Measurements from ENCODE around the gene IZUMO1. TPM values are rescaled to one million over a fixed set of nuclear protein-coding genes. Genes with fewer than 3 reads are reported as not detected.

IZUMO1 gene
- total RNA-seq, 1 experiment from 2014 or later, result not detected

- Histone ChIP-seq H3K36me3 (ENCODE audit: insufficient read depth, low read length, poor library complexity, severe bottlenecking) (no peaks in the 10 kb centered on the region), H3K27ac (ENCODE audit: low read depth, low read length, poor library complexity, severe bottlenecking) (peak within 1 kb of the TSS; percentile 37), H3K4me3 (ENCODE audit: low read depth, low read length, poor library complexity, severe bottlenecking) (no peak within 1 kb of the TSS), H3K27me3 (replicated peaks; ENCODE audit: insufficient read depth, low read depth, low read length, poor library complexity) (no peaks in the 10 kb centered on the region), H3K4me1 (ENCODE audit: insufficient read depth, low read length, poor library complexity, severe bottlenecking) (no peaks in the 10 kb centered on the region), H3K9me3 (ENCODE audit: low read depth, low read length, poor library complexity, severe bottlenecking) (no peaks in the 10 kb centered on the region)
- TF ChIP-seq CTCF (conservative IDR thresholded peaks at IDR 0.05; ENCODE audit: low read depth, low read length), result no peak
- TF ChIP-seq EZH2 (IDR thresholded peaks at IDR 0.05; ENCODE audit: borderline replicate concordance, low read depth, low read length, poor library complexity, severe bottlenecking), result no peak
- CTCF ChIA-PET, result interaction anchor here (0.6 kb wide), 1 partner anchor 246 kb away, joined by 7 read pairs; no protein-coding TSS in a partner anchor
- POLR2A ChIA-PET (ENCODE audit: low non-redundant PET), result no interaction called here
- DNase-seq (ENCODE audit: low spot score), result no peak
- intact Hi-C loops (cut with micrococcal nuclease; ENCODE audit: unreplicated experiment), result no loop called here
- BruUV-seq (replicated peaks), result no TSS peak
Measured at GRCh38 chr19:48755084-48755641, 8.5 kb upstream of the IZUMO1 start, which contains the start of gene FGF21. Gene FGF21, plus strand, starts transcription at chr19:48755524. Its CDS starts 713 bp downstream, at chr19:48756237.

DNA sequence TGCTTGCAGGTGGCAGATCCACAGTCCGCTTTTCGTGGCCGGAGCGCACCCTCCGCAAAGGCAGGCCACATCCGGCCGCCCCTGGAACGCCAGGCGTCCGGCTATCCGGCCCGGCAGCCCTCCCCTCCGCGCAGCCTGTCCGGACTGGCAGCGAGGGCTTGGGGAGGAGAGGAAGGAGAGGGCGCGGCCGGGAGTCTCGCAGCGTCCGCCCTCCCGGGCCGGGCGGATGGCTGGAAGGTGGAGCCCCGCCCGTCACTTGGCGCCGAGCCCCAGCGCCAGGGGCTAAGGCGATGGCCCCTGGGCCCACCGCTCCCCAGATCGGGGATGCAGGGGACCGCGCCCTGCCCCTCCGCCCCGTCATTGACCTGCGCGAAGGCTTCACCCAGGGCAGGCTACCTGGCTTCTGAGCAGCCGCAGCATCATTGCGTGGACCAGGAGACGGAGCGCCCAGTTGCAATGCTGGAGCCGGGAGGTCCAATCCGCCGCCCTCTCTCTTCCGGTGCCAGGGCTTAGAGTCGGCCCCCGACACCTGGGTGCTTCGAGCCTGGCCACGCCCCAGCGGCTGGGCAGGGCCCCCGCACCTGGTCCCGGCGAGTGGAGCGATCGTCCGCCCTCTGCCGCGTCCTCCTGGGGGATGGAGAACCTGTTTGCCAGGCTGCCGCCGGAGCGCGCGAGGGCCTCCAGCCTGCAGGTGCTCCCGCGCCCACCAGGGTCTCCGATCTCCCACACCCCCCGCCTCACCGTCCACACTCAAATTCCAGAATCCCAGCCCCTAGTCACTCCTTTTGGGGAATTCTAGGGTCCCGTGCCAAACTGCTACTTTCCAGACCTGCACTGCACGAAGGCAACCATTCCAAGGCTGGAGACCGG, 6.0 kb upstream of the IZUMO1 start, which contains the start of gene FUT1:
FUT1 (minus strand) TSS at position 146 of the 870 bp plus-strand sequence. CDS start 1,360 bp downstream, outside the sequence.
- no peaks in the 10 kb centered on the region for H3K36me3 ChIP-seq (ENCODE audit: insufficient read depth, low read length, poor library complexity, severe bottlenecking)
- peak within 1 kb of the TSS; percentile 21 for H3K4me3 ChIP-seq (ENCODE audit: low read depth, low read length, poor library complexity, severe bottlenecking)
- TF ChIP-seq CTCF (conservative IDR thresholded peaks at IDR 0.05; ENCODE audit: low read depth, low read length), result no peak
- TF ChIP-seq EZH2 (IDR thresholded peaks at IDR 0.05; ENCODE audit: borderline replicate concordance, low read depth, low read length, poor library complexity, severe bottlenecking), result no peak
- H3K27me3 ChIP-seq (replicated peaks; ENCODE audit: insufficient read depth, low read depth, low read length, poor library complexity), result no peaks in the 10 kb centered on the region
- H3K27ac ChIP-seq (ENCODE audit: low read depth, low read length, poor library complexity, severe bottlenecking), result no peak within 1 kb of the TSS
- CTCF ChIA-PET, result no interaction called here
- BruUV-seq (replicated peaks), result no TSS peak
- no peaks in the 10 kb centered on the region for H3K9me3 ChIP-seq (ENCODE audit: low read depth, low read length, poor library complexity, severe bottlenecking)
- POLR2A ChIA-PET (ENCODE audit: low non-redundant PET), result no interaction called here
- intact Hi-C loops (cut with micrococcal nuclease; ENCODE audit: unreplicated experiment), result no loop called here
- H3K4me1 ChIP-seq (ENCODE audit: insufficient read depth, low read length, poor library complexity, severe bottlenecking), result no peaks in the 10 kb centered on the region
- DNase-seq (ENCODE audit: low spot score), result no peak

GRCh38 chr19:48751845-48752495, 5.3 kb upstream of the IZUMO1 start:
- no peaks in the 10 kb centered on the region for H3K27me3 ChIP-seq (replicated peaks; ENCODE audit: insufficient read depth, low read depth, low read length, poor library complexity)
- H3K4me1 ChIP-seq (ENCODE audit: insufficient read depth, low read length, poor library complexity, severe bottlenecking), result no peaks in the 10 kb centered on the region
- no peaks in the 10 kb centered on the region for H3K36me3 ChIP-seq (ENCODE audit: insufficient read depth, low read length, poor library complexity, severe bottlenecking)
- no TSS peak for BruUV-seq (replicated peaks)
- CTCF ChIA-PET, result no interaction called here
- intact Hi-C loops (cut with micrococcal nuclease; ENCODE audit: unreplicated experiment), result no loop called here
- DNase-seq (ENCODE audit: low spot score), result no peak
- H3K27ac ChIP-seq (ENCODE audit: low read depth, low read length, poor library complexity, severe bottlenecking), result no peak overlapping the region
- POLR2A ChIA-PET (ENCODE audit: low non-redundant PET), result interaction anchor here (0.6 kb wide), 2 partner anchors 75 to 102 kb away, joined by 7 to 9 read pairs; no protein-coding TSS in a partner anchor
- peak overlapping the region; percentile 21 for H3K4me3 ChIP-seq (ENCODE audit: low read depth, low read length, poor library complexity, severe bottlenecking)
- H3K9me3 ChIP-seq (ENCODE audit: low read depth, low read length, poor library complexity, severe bottlenecking), result no peaks in the 10 kb centered on the region
- TF ChIP-seq EZH2 (IDR thresholded peaks at IDR 0.05; ENCODE audit: borderline replicate concordance, low read depth, low read length, poor library complexity, severe bottlenecking) (no peak), CTCF (conservative IDR thresholded peaks at IDR 0.05; ENCODE audit: low read depth, low read length) (no peak)
